Liver (tissue), 9 donors: ENCODE measurements around the gene LPP. TPM values are rescaled to one million over a fixed set of nuclear protein-coding genes. Genes with fewer than 3 reads are reported as not detected.

Experiments used
- DNase-seq: peaks from one replicate; pipeline ENCODE4 v3.0.0-alpha.2; 2017; ENCODE audit warnings: low spot score
- H3K27ac ChIP-seq, 2 donors: one replicate each; pipeline ENCODE4 v1.7.0; 2013; ENCODE audit warnings: inconsistent platforms in 2 of 2, low read length in 2 of 2, control low read depth in 1 of 2, low read depth in 1 of 2, mild to moderate bottlenecking in 1 of 2
- H3K27me3 ChIP-seq, 4 donors: one replicate each; pipeline versions ENCODE4 v1.6.1 to v1.7.0; 2013; ENCODE audit warnings: low read length in 3 of 4, inconsistent platforms in 1 of 4, mild to moderate bottlenecking in 1 of 4, moderate library complexity in 1 of 4; ENCODE audit not compliant: control insufficient read depth in 4 of 4, insufficient read depth in 4 of 4
- H3K36me3 ChIP-seq, 4 donors: one replicate each; pipeline versions ENCODE4 v1.6.1 to v1.7.0; 2013; ENCODE audit warnings: low read length in 3 of 4, mild to moderate bottlenecking in 3 of 4, low read depth in 1 of 4, moderate library complexity in 1 of 4; ENCODE audit not compliant: control insufficient read depth in 4 of 4, insufficient read depth in 3 of 4
- H3K4me1 ChIP-seq, 4 donors: one replicate each; pipeline versions ENCODE4 v1.6.1 to v1.7.0; 2013; ENCODE audit warnings: low read length in 3 of 4, mild to moderate bottlenecking in 3 of 4, moderate library complexity in 1 of 4; ENCODE audit not compliant: control insufficient read depth in 4 of 4, insufficient read depth in 4 of 4
- H3K4me3 ChIP-seq, 3 donors: one replicate each; pipeline versions ENCODE4 v1.6.1 to v1.7.0; 2013; ENCODE audit warnings: low read length in 3 of 3, control low read depth in 1 of 3, low read depth in 1 of 3, mild to moderate bottlenecking in 1 of 3
- H3K9ac ChIP-seq, 2 donors: one replicate each; pipeline ENCODE4 v1.7.0; 2013; ENCODE audit warnings: low read length in 2 of 2, mild to moderate bottlenecking in 2 of 2, moderate library complexity in 2 of 2, control low read depth in 1 of 2, low read depth in 1 of 2
- H3K9me3 ChIP-seq, 4 donors: one replicate each; pipeline versions ENCODE4 v1.6.1 to v1.7.0; 2013; ENCODE audit warnings: low read length in 3 of 4; ENCODE audit not compliant: control insufficient read depth in 4 of 4
- ATF3 ChIP-seq: IDR thresholded peaks from 2 replicates; pipeline ENCODE4 v1.6.1; 2016; ENCODE audit warnings: antibody characterized with exemption
- CTCF ChIP-seq: fragments of 150-350 bp; IDR thresholded peaks from 2 replicates; pipeline ENCODE4 v1.5.1; 2017; ENCODE audit warnings: improper control_type of control experiment, low read depth, low read length; ENCODE audit not compliant: missing input control
- EGR1 ChIP-seq, 2 donors: IDR thresholded peaks; 2 replicates each; pipeline ENCODE4 v1.6.1; 2016 to 2018; ENCODE audit warnings: antibody characterized with exemption in 2 of 2, low read depth in 2 of 2
- FOXA1 ChIP-seq: IDR thresholded peaks from 2 replicates; pipeline ENCODE4 v1.6.1; 2016; ENCODE audit warnings: antibody characterized with exemption
- FOXA2 ChIP-seq: IDR thresholded peaks from 2 replicates; pipeline ENCODE4 v1.6.1; 2016; ENCODE audit warnings: antibody characterized with exemption
- JUND ChIP-seq, 2 donors: IDR thresholded peaks; 2 replicates each; pipeline ENCODE4 v1.6.1; 2016; ENCODE audit warnings: antibody characterized with exemption in 2 of 2
- MAX ChIP-seq: IDR thresholded peaks from 2 replicates; pipeline ENCODE4 v1.6.1; 2016; ENCODE audit warnings: antibody characterized with exemption
- NR2F2 ChIP-seq: IDR thresholded peaks from 2 replicates; pipeline ENCODE4 v1.6.1; 2016; ENCODE audit warnings: antibody characterized with exemption
- RAD21 ChIP-seq, 2 donors: IDR thresholded peaks; 2 replicates each; pipeline ENCODE4 v1.6.1; 2016; ENCODE audit warnings: antibody characterized with exemption in 2 of 2, mild to moderate bottlenecking in 2 of 2
- REST ChIP-seq: IDR thresholded peaks from 2 replicates; pipeline ENCODE4 v1.6.1; 2016; ENCODE audit warnings: antibody characterized with exemption, mild to moderate bottlenecking
- RXRA ChIP-seq, 2 donors: IDR thresholded peaks; 2 replicates each; pipeline ENCODE4 v1.6.1; 2017 to 2018; ENCODE audit warnings: antibody characterized with exemption in 2 of 2, mild to moderate bottlenecking in 1 of 2
- SP1 ChIP-seq: IDR thresholded peaks from 2 replicates; pipeline ENCODE4 v1.6.1; 2018; ENCODE audit warnings: antibody characterized with exemption, mild to moderate bottlenecking
- TAF1 ChIP-seq: conservative IDR thresholded peaks from 2 replicates; pipeline ENCODE4 v1.6.1; 2016; ENCODE audit warnings: antibody characterized with exemption, mild to moderate bottlenecking
- YY1 ChIP-seq: IDR thresholded peaks from 2 replicates; pipeline ENCODE4 v1.6.1; 2016; ENCODE audit warnings: antibody characterized with exemption, mild to moderate bottlenecking
- ZBTB33 ChIP-seq: IDR thresholded peaks from 2 replicates; pipeline ENCODE4 v1.6.1; 2016; ENCODE audit warnings: antibody characterized with exemption
- WGBS: extraction: QIAGEN DNeasy Blood & Tissue Kit; methylation state at CpG from one replicate; pipeline ENCODE4 v1.1.7; 2013; 5-methylcytosine and 5-hydroxymethylcytosine counted together
- polyA plus RNA-seq, 2 donors: library from polyadenylated mRNA; stranded (reverse) in 1 of 2; unstranded in 1 of 2; fragments of 200-250 nt in 1 of 2; fragments of >200 nt in 1 of 2; fragmentation: Nextera tagmentation in 1 of 2; extraction: Ambion mirVana in 1 of 2; gene quantifications; one replicate each; pipeline versions ENCODE4 v1.2.1 to v1.2.3, GENCODE V29; 2013 to 2015
- total RNA-seq, 2 donors: library from RNA; depleted of rRNA; stranded (reverse); fragments of >200 nt; gene quantifications; one replicate each; pipeline ENCODE4 v1.2.3, GENCODE V29; 2014
- donor health status: healthy.
- donor health status: healthy.
- donor health status: healthy.
- donor health status: healthy.
- donor health status: healthy.

LPP gene
- total and polyA plus RNA-seq, 4 donors, result 3.3 to 53.7 (median 28.2) TPM

- no peaks in the 10 kb centered on the region for H3K27me3 ChIP-seq
- no peak overlapping the region for H3K9ac ChIP-seq
- peak overlapping the region; percentile 13 to 45 for H3K27ac ChIP-seq
- 54% methylated on average over 1 of the region's 1 CpG for WGBS
- peaks cover 2 to 36% (median 31%) of the 10 kb centered on the region in 4 donors for H3K4me1 ChIP-seq
- no peaks in the 10 kb centered on the region for H3K9me3 ChIP-seq
- TF ChIP-seq ZBTB33 (no peak), REST (no peak), NR2F2 (no peak), RAD21 (IDR thresholded peaks at IDR 0.05) (no peak), CTCF (no peak), TAF1 (no peak)
- no peaks in the 10 kb centered on the region for H3K36me3 ChIP-seq
- no peak for DNase-seq
- H3K4me3 ChIP-seq, result no peak overlapping the region
Measured at GRCh38 chr3:188304501-188304900, 150.5 kb downstream of the LPP start.

GRCh38 chr3:188305220-188305619 is 151.3 kb downstream of the LPP start:
- no peaks in the 10 kb centered on the region for H3K27me3 ChIP-seq
- peak overlapping the region in 1 of 2 donors; percentile 23 for H3K9ac ChIP-seq
- no peak for DNase-seq
- H3K4me1 ChIP-seq, result peaks cover 2 to 34% (median 31%) of the 10 kb centered on the region in 4 donors
- peak overlapping the region; percentile 45 to 77 for H3K27ac ChIP-seq
- H3K36me3 ChIP-seq, result no peaks in the 10 kb centered on the region
- WGBS, result 39% methylated on average over 2 of the region's 2 CpGs
- H3K4me3 ChIP-seq, result no peak overlapping the region
- no peaks in the 10 kb centered on the region for H3K9me3 ChIP-seq
- peak; percentile 79 for TF ChIP-seq FOXA2
- no peak for TF ChIP-seq EGR1 (IDR thresholded peaks at IDR 0.05; ENCODE audit: low read depth in 2 of 2)
- TF ChIP-seq MAX, result peak; percentile 65
- TF ChIP-seq ATF3, result no peak
- TF ChIP-seq SP1, result peak; percentile 47
- TF ChIP-seq FOXA1, result peak; percentile 32
- peak in 1 of 2 donors; percentile 63 for TF ChIP-seq JUND (IDR thresholded peaks at IDR 0.05)
- TF ChIP-seq ZBTB33, result peak; percentile 61
- no peak for TF ChIP-seq CTCF
- TF ChIP-seq RXRA (IDR thresholded peaks at IDR 0.05), result peak; percentile 56 to 83
- peak; percentile 77 for TF ChIP-seq YY1
- peak; percentile 55 to 57 for TF ChIP-seq RAD21 (IDR thresholded peaks at IDR 0.05)
- TF ChIP-seq TAF1, result no peak
- no peak for TF ChIP-seq NR2F2
- TF ChIP-seq REST, result no peak
